Stimulated activated effector memory CD8-positive, alpha-beta T cell treated with anti-CD3 and anti-CD28 coated beads, Interleukin-12 subunit alpha, Interleukin-12 subunit beta, amount 100 ng/mL, for 72 hours (primary cell): Measurements from ENCODE around the gene ST6GALNAC3.

ENCODE experiments used
- ATAC-seq: fragments of 150-1000 bp; cut with Tn5 transposase; 2 replicates; pipeline ENCODE4 v1.10.0; 2021
- DNase-seq, 2 donors: peaks; one replicate each; pipeline ENCODE4 v3.0.0; 2021 to 2022; ENCODE audit warnings: low spot score in 2 of 2
- H3K27ac Mint-ChIP-seq: one replicate; pipeline ENCODE4 v1.8.0; 2022; ENCODE audit warnings: mild to moderate bottlenecking, mixed read lengths
- H3K36me3 Mint-ChIP-seq: one replicate; pipeline ENCODE4 v1.8.0; 2022; ENCODE audit warnings: mild to moderate bottlenecking, mixed read lengths
- H3K4me1 Mint-ChIP-seq: one replicate; pipeline ENCODE4 v1.8.0; 2022; ENCODE audit warnings: mixed read lengths
- H3K4me3 Mint-ChIP-seq: one replicate; pipeline ENCODE4 v1.8.0; 2022; ENCODE audit warnings: mild to moderate bottlenecking, mixed read lengths
- H3K9me3 Mint-ChIP-seq: one replicate; pipeline ENCODE4 v1.8.0; 2022; ENCODE audit warnings: mixed read lengths

Gene ST6GALNAC3

GRCh38 chr1:76577525-76578185 lies 503.1 kb downstream of the ST6GALNAC3 start:
- ATAC-seq: no peak
- H3K36me3 Mint-ChIP-seq: no peaks in the 10 kb centered on the region
- no peaks in the 10 kb centered on the region for H3K4me1 Mint-ChIP-seq
- no peak overlapping the region for H3K4me3 Mint-ChIP-seq
- no peak overlapping the region for H3K27ac Mint-ChIP-seq
- no peak for DNase-seq
- H3K9me3 Mint-ChIP-seq: no peaks in the 10 kb centered on the region

GRCh38 chr1:76580206-76580605 lies 505.7 kb downstream of the ST6GALNAC3 start:
- no peak overlapping the region for H3K4me3 Mint-ChIP-seq
- no peaks in the 10 kb centered on the region for H3K9me3 Mint-ChIP-seq
- H3K4me1 Mint-ChIP-seq: no peaks in the 10 kb centered on the region
- H3K27ac Mint-ChIP-seq: no peak overlapping the region
- ATAC-seq (no peak), DNase-seq (no peak)
- H3K36me3 Mint-ChIP-seq: no peaks in the 10 kb centered on the region

- ATAC-seq: no peak
Measured at GRCh38 chr1:76581712-76582111, 507.2 kb downstream of the ST6GALNAC3 start.

GRCh38 chr1:76583235-76583868 lies 508.8 kb downstream of the ST6GALNAC3 start:
- ATAC-seq (no peak), DNase-seq (no peak)
- Mint-ChIP-seq H3K4me3 (no peak overlapping the region), H3K4me1 (no peaks in the 10 kb centered on the region), H3K9me3 (no peaks in the 10 kb centered on the region), H3K36me3 (no peaks in the 10 kb centered on the region), H3K27ac (no peak overlapping the region)

More at GRCh38 chr1:76581712-76582111, 507.2 kb downstream of the ST6GALNAC3 start:
- H3K36me3 Mint-ChIP-seq: no peaks in the 10 kb centered on the region
- no peak overlapping the region for H3K4me3 Mint-ChIP-seq
- no peaks in the 10 kb centered on the region for H3K4me1 Mint-ChIP-seq
- H3K9me3 Mint-ChIP-seq: no peaks in the 10 kb centered on the region
- no peak overlapping the region for H3K27ac Mint-ChIP-seq
- DNase-seq: no peak

- ATAC-seq (no peak), DNase-seq (no peak)
- Mint-ChIP-seq H3K27ac (no peak overlapping the region), H3K4me3 (no peak overlapping the region), H3K9me3 (no peaks in the 10 kb centered on the region), H3K4me1 (no peaks in the 10 kb centered on the region), H3K36me3 (no peaks in the 10 kb centered on the region)
Measured at GRCh38 chr1:76583875-76584477, 509.4 kb downstream of the ST6GALNAC3 start.

GRCh38 chr1:76585980-76586674 lies 511.6 kb downstream of the ST6GALNAC3 start:
- Mint-ChIP-seq H3K36me3 (no peaks in the 10 kb centered on the region), H3K4me1 (no peaks in the 10 kb centered on the region), H3K4me3 (no peak overlapping the region), H3K9me3 (no peaks in the 10 kb centered on the region), H3K27ac (no peak overlapping the region)
- no peak for DNase-seq
- ATAC-seq: no peak

- Mint-ChIP-seq H3K9me3 (no peaks in the 10 kb centered on the region), H3K4me3 (no peak overlapping the region), H3K36me3 (no peaks in the 10 kb centered on the region), H3K4me1 (no peaks in the 10 kb centered on the region), H3K27ac (no peak overlapping the region)
- ATAC-seq (no peak), DNase-seq (no peak)
Measured at GRCh38 chr1:76587212-76587611, 512.7 kb downstream of the ST6GALNAC3 start.

GRCh38 chr1:76591461-76591860 lies 516.9 kb downstream of the ST6GALNAC3 start:
- DNase-seq (no peak), ATAC-seq (no peak)
- peaks cover 3% of the 10 kb centered on the region for H3K9me3 Mint-ChIP-seq
- H3K36me3 Mint-ChIP-seq: no peaks in the 10 kb centered on the region
- H3K27ac Mint-ChIP-seq: no peak overlapping the region
- H3K4me1 Mint-ChIP-seq: no peaks in the 10 kb centered on the region
- H3K4me3 Mint-ChIP-seq: no peak overlapping the region

- Mint-ChIP-seq H3K36me3 (no peaks in the 10 kb centered on the region), H3K4me1 (no peaks in the 10 kb centered on the region), H3K4me3 (no peak overlapping the region), H3K9me3 (peaks cover 3% of the 10 kb centered on the region), H3K27ac (no peak overlapping the region)
- DNase-seq (no peak), ATAC-seq (no peak)
Measured at GRCh38 chr1:76591963-76592362, 517.4 kb downstream of the ST6GALNAC3 start.

- Mint-ChIP-seq H3K27ac (no peak overlapping the region), H3K4me1 (no peaks in the 10 kb centered on the region), H3K4me3 (no peak overlapping the region), H3K9me3 (peaks cover 3% of the 10 kb centered on the region), H3K36me3 (no peaks in the 10 kb centered on the region)
- DNase-seq (no peak), ATAC-seq (no peak)
Measured at GRCh38 chr1:76593141-76593540, 518.6 kb downstream of the ST6GALNAC3 start.

GRCh38 chr1:76593618-76594017 lies 519.1 kb downstream of the ST6GALNAC3 start:
- no peak overlapping the region for H3K27ac Mint-ChIP-seq
- no peak overlapping the region for H3K4me3 Mint-ChIP-seq

GRCh38 chr1:76595024-76595423 lies 520.5 kb downstream of the ST6GALNAC3 start:
- DNase-seq (no peak), ATAC-seq (no peak)
- Mint-ChIP-seq H3K4me1 (no peaks in the 10 kb centered on the region), H3K36me3 (no peaks in the 10 kb centered on the region), H3K9me3 (peaks cover 3% of the 10 kb centered on the region), H3K4me3 (no peak overlapping the region), H3K27ac (no peak overlapping the region)

More at GRCh38 chr1:76593618-76594017, 519.1 kb downstream of the ST6GALNAC3 start:
- DNase-seq (no peak), ATAC-seq (no peak)
- Mint-ChIP-seq H3K9me3 (peaks cover 3% of the 10 kb centered on the region), H3K4me1 (no peaks in the 10 kb centered on the region), H3K36me3 (no peaks in the 10 kb centered on the region)

GRCh38 chr1:76601465-76601864 lies 526.9 kb downstream of the ST6GALNAC3 start:
- H3K36me3 Mint-ChIP-seq: no peaks in the 10 kb centered on the region
- no peak overlapping the region for H3K27ac Mint-ChIP-seq
- H3K9me3 Mint-ChIP-seq: peaks cover 8% of the 10 kb centered on the region
- no peak for DNase-seq
- H3K4me1 Mint-ChIP-seq: no peaks in the 10 kb centered on the region
- H3K4me3 Mint-ChIP-seq: no peak overlapping the region
- ATAC-seq: no peak

- ATAC-seq (no peak), DNase-seq (no peak)
- no peaks in the 10 kb centered on the region for H3K9me3 Mint-ChIP-seq
- no peaks in the 10 kb centered on the region for H3K4me1 Mint-ChIP-seq
- H3K4me3 Mint-ChIP-seq: no peak overlapping the region
- H3K36me3 Mint-ChIP-seq: no peaks in the 10 kb centered on the region
- H3K27ac Mint-ChIP-seq: no peak overlapping the region
Measured at GRCh38 chr1:76607717-76608116, 533.2 kb downstream of the ST6GALNAC3 start.

GRCh38 chr1:76611770-76612445 lies 537.4 kb downstream of the ST6GALNAC3 start:
- H3K4me3 Mint-ChIP-seq: no peak overlapping the region
- peaks cover 2% of the 10 kb centered on the region for H3K9me3 Mint-ChIP-seq
- H3K4me1 Mint-ChIP-seq: no peaks in the 10 kb centered on the region
- no peaks in the 10 kb centered on the region for H3K36me3 Mint-ChIP-seq
- DNase-seq (no peak), ATAC-seq (no peak)
- H3K27ac Mint-ChIP-seq: no peak overlapping the region
